Fibroblast of lung (primary cell): ENCODE results near the gene NHSL1. TPM values are rescaled to one million over a fixed set of nuclear protein-coding genes. Genes with fewer than 3 reads are reported as not detected.

ENCODE experiments used
- DNase-seq, 2 donors: peaks; one replicate each; pipeline versions ENCODE4 v3.0.0 to v3.0.0-alpha.2; 2010; ENCODE audit warnings: low read depth in 2 of 2
- H2AFZ ChIP-seq: 2 replicates; pipeline ENCODE4 v1.5.1; 2012; ENCODE audit warnings: low read length, control low read depth, inconsistent platforms
- H3K27ac ChIP-seq: 2 replicates; pipeline ENCODE4 v1.5.1; 2011; ENCODE audit warnings: low read length, control low read depth; ENCODE audit not compliant: insufficient read depth
- H3K27me3 ChIP-seq: 2 replicates; pipeline ENCODE4 v1.5.1; 2011; ENCODE audit warnings: mild to moderate bottlenecking, low read length; ENCODE audit not compliant: control insufficient read depth, insufficient read depth
- H3K36me3 ChIP-seq: 2 replicates; pipeline ENCODE4 v1.5.1; 2011; ENCODE audit warnings: low read length; ENCODE audit not compliant: control insufficient read depth, insufficient read depth
- H3K4me1 ChIP-seq: 2 replicates; pipeline ENCODE4 v1.5.1; 2011; ENCODE audit warnings: low read length; ENCODE audit not compliant: control insufficient read depth, insufficient read depth; ENCODE audit errors: extremely low read depth
- H3K4me2 ChIP-seq: 2 replicates; pipeline ENCODE4 v1.5.1; 2011; ENCODE audit warnings: low read length, control low read depth; ENCODE audit not compliant: insufficient read depth; ENCODE audit errors: extremely low read depth
- H3K4me3 ChIP-seq, 4 experiments: fragments of 200-600 bp in 1 of 4; sonication (generic) in 1 of 4; replicated peaks in 1 of 4; 2 replicates each; pipeline ENCODE4 v1.5.1; 2011 to 2016; ENCODE audit warnings: low read length in 4 of 4, low read depth in 3 of 4, mild to moderate bottlenecking in 3 of 4, control low read depth in 2 of 4, inconsistent platforms in 1 of 4, mixed read lengths in 1 of 4; ENCODE audit not compliant: insufficient read depth in 1 of 4; ENCODE audit errors: control extremely low read depth in 1 of 4
- H3K79me2 ChIP-seq: 2 replicates; pipeline ENCODE4 v1.5.1; 2012; ENCODE audit warnings: mild to moderate bottlenecking, low read length, inconsistent platforms; ENCODE audit not compliant: control insufficient read depth, insufficient read depth
- H3K9ac ChIP-seq: 2 replicates; pipeline ENCODE4 v1.5.1; 2011; ENCODE audit warnings: mild to moderate bottlenecking, low read length, control low read depth; ENCODE audit not compliant: insufficient read depth
- H3K9me3 ChIP-seq: 2 replicates; pipeline ENCODE4 v1.5.1; 2012; ENCODE audit warnings: low read depth, low read length; ENCODE audit not compliant: control insufficient read depth, insufficient read depth
- H4K20me1 ChIP-seq: 2 replicates; pipeline ENCODE4 v1.5.1; 2011; ENCODE audit warnings: low read length; ENCODE audit not compliant: control insufficient read depth, insufficient read depth; ENCODE audit errors: extremely low read depth
- EZH2 ChIP-seq: IDR thresholded peaks from 2 replicates; pipeline ENCODE4 v1.5.1; 2012; ENCODE audit warnings: low read length, control low read depth, mild to moderate bottlenecking; ENCODE audit errors: missing control alignments
- polyA plus RNA-seq, 2 donors: library from polyadenylated mRNA; depleted of rRNA in 1 of 2; stranded (reverse) in 1 of 2; unstranded in 1 of 2; fragments of >200 nt; gene quantifications; 2 replicates each; pipeline ENCODE4 v1.2.1, GENCODE V29; 2011 to 2012; ENCODE audit warnings: missing spikeins in 1 of 2
- total RNA-seq: library from RNA; depleted of rRNA; stranded (reverse); fragments of >200 nt; gene quantifications from 2 replicates; pipeline ENCODE4 v1.2.1, GENCODE V29; 2014
- TF ChIP-seq, protein P1 (sequence below), 2 donors: IDR thresholded peaks in 1 of 2; conservative IDR thresholded peaks in 1 of 2; 1 replicate in 1 of 2; 2 replicates in 1 of 2; pipeline ENCODE4 v1.5.1; 2011 to 2012; ENCODE audit warnings: low read length in 2 of 2, control low read depth in 1 of 2, inconsistent platforms in 1 of 2, low read depth in 1 of 2, mild to moderate bottlenecking in 1 of 2

NHSL1 gene
- total and polyA plus RNA-seq, 2 donors (not counting 1 experiment from before 2014, with no cell fraction given): 9.5 to 10.6 TPM

GRCh38 chr6:138509371-138509770 is 10.1 kb upstream of the NHSL1 start:
- DNase-seq: peak; percentile 33 to 66
- Histone ChIP-seq H3K4me3 (no peak overlapping the region), H4K20me1 (no peaks in the 10 kb centered on the region), H3K9me3 (no peaks in the 10 kb centered on the region), H3K36me3 (no peaks in the 10 kb centered on the region), H3K27me3 (no peaks in the 10 kb centered on the region), H2AFZ (no peak overlapping the region), H3K9ac (no peak overlapping the region), H3K27ac (no peak overlapping the region), H3K4me2 (no peak overlapping the region), H3K4me1 (no peaks in the 10 kb centered on the region), H3K79me2 (no peaks in the 10 kb centered on the region)
- TF ChIP-seq EZH2: no peak
- TF ChIP-seq, protein P1, sequence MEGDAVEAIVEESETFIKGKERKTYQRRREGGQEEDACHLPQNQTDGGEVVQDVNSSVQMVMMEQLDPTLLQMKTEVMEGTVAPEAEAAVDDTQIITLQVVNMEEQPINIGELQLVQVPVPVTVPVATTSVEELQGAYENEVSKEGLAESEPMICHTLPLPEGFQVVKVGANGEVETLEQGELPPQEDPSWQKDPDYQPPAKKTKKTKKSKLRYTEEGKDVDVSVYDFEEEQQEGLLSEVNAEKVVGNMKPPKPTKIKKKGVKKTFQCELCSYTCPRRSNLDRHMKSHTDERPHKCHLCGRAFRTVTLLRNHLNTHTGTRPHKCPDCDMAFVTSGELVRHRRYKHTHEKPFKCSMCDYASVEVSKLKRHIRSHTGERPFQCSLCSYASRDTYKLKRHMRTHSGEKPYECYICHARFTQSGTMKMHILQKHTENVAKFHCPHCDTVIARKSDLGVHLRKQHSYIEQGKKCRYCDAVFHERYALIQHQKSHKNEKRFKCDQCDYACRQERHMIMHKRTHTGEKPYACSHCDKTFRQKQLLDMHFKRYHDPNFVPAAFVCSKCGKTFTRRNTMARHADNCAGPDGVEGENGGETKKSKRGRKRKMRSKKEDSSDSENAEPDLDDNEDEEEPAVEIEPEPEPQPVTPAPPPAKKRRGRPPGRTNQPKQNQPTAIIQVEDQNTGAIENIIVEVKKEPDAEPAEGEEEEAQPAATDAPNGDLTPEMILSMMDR (conservative IDR thresholded peaks at IDR 0.05 in 1 of 2, IDR thresholded peaks at IDR 0.05 in 1 of 2; ENCODE audit: low read depth in 1 of 2, low read length in 2 of 2): peak; percentile 43 to 59

DNA sequence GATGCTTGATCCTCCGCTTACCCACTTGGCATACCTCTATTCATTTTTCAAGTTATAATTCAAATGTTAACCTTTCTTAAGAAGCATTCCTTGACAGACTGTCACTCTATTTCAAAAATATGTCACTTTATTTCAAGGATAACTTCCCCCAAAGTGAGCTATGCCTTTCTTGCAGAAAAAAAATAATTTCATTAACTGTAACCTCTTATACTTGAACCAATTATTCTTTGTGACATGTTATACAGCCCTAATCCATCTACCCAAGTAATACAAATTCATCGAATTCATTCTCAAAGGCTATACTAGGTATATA is 9.3 kb upstream of the NHSL1 start:
- no peak overlapping the region for H3K9ac ChIP-seq
- no peak overlapping the region for H3K27ac ChIP-seq
- H3K79me2 ChIP-seq: no peaks in the 10 kb centered on the region
- no peaks in the 10 kb centered on the region for H3K4me1 ChIP-seq
- no peak overlapping the region for H3K4me2 ChIP-seq
- no peaks in the 10 kb centered on the region for H3K9me3 ChIP-seq
- H3K36me3 ChIP-seq: no peaks in the 10 kb centered on the region
- DNase-seq: no peak
- no peaks in the 10 kb centered on the region for H3K27me3 ChIP-seq
- TF ChIP-seq EZH2: no peak
- TF ChIP-seq, protein P1 (conservative IDR thresholded peaks at IDR 0.05 in 1 of 2, IDR thresholded peaks at IDR 0.05 in 1 of 2; ENCODE audit: low read depth in 1 of 2, low read length in 2 of 2): no peak
- H4K20me1 ChIP-seq: no peaks in the 10 kb centered on the region
- H3K4me3 ChIP-seq: no peak overlapping the region
- no peak overlapping the region for H2AFZ ChIP-seq

- Histone ChIP-seq H2AFZ (no peak overlapping the region), H3K4me3 (no peak overlapping the region), H3K79me2 (no peaks in the 10 kb centered on the region), H3K4me1 (no peaks in the 10 kb centered on the region), H3K27me3 (no peaks in the 10 kb centered on the region), H3K4me2 (no peak overlapping the region), H3K27ac (no peak overlapping the region), H4K20me1 (no peaks in the 10 kb centered on the region), H3K9ac (no peak overlapping the region), H3K9me3 (no peaks in the 10 kb centered on the region), H3K36me3 (no peaks in the 10 kb centered on the region)
- TF ChIP-seq, protein P1 (conservative IDR thresholded peaks at IDR 0.05 in 1 of 2, IDR thresholded peaks at IDR 0.05 in 1 of 2; ENCODE audit: low read depth in 1 of 2, low read length in 2 of 2): no peak
- no peak for TF ChIP-seq EZH2
- no peak for DNase-seq
Observed at GRCh38 chr6:138507977-138508675, 8.8 kb upstream of the NHSL1 start.
